Peyer's patch (tissue), 4 donors: ENCODE measurements around the gene ASXL1. TPM values are rescaled to one million over a fixed set of nuclear protein-coding genes. Genes with fewer than 3 reads are reported as not detected.

ENCODE experiments used
- DNase-seq, 3 donors: peaks; one replicate each; pipeline ENCODE4 v3.0.0-alpha.2; 2017 to 2019
- H3K27ac ChIP-seq, 4 donors: fragments of 200-600 bp; sonication (generic); one replicate each; pipeline ENCODE4 v1.5.1; 2016 to 2019
- H3K27me3 ChIP-seq, 2 donors: fragments of 200-600 bp; sonication (generic); one replicate each; pipeline ENCODE4 v1.5.1; 2019
- H3K36me3 ChIP-seq, 3 donors: fragments of 200-600 bp; sonication (generic); one replicate each; pipeline ENCODE4 v1.5.1; 2016 to 2019
- H3K4me1 ChIP-seq, 4 donors: fragments of 200-600 bp; sonication (generic); one replicate each; pipeline ENCODE4 v1.5.1; 2016 to 2019
- H3K4me3 ChIP-seq, 4 donors: fragments of 200-600 bp; sonication (generic); 1 replicate in 3 of 4; 2 replicates in 1 of 4; pipeline ENCODE4 v1.5.1; 2016 to 2019; ENCODE audit warnings: mild to moderate bottlenecking in 1 of 4
- H3K9me3 ChIP-seq, 4 donors: fragments of 200-600 bp; sonication (generic); one replicate each; pipeline ENCODE4 v1.5.1; 2016 to 2019; ENCODE audit warnings: mild to moderate bottlenecking in 1 of 4
- POLR2A ChIP-seq, 2 donors: fragments of 450-650 bp; IDR thresholded peaks; one replicate each; pipeline ENCODE4 v1.5.1; 2017; ENCODE audit warnings: antibody characterized with exemption in 2 of 2, mild to moderate bottlenecking in 2 of 2, moderate library complexity in 2 of 2
- total RNA-seq, 4 donors: library from RNA; depleted of rRNA; stranded (reverse); fragments of >200 nt; gene quantifications; one replicate each; pipeline ENCODE4 v1.1.0, GENCODE V29; 2016
- TF ChIP-seq, protein P1 (sequence below), 6 experiments: fragments of 450-650 bp in 4 of 6; fragments of 200-600 bp in 2 of 6; sonication (generic) in 1 of 6; IDR thresholded peaks; one replicate each; pipeline ENCODE4 v1.5.1; 2017 to 2019; ENCODE audit warnings: antibody characterized with exemption in 6 of 6, mild to moderate bottlenecking in 3 of 6, moderate library complexity in 1 of 6

Gene ASXL1
- total RNA-seq, 4 donors from 2014 or later: 74.4 to 173 (median 115) TPM

DNA sequence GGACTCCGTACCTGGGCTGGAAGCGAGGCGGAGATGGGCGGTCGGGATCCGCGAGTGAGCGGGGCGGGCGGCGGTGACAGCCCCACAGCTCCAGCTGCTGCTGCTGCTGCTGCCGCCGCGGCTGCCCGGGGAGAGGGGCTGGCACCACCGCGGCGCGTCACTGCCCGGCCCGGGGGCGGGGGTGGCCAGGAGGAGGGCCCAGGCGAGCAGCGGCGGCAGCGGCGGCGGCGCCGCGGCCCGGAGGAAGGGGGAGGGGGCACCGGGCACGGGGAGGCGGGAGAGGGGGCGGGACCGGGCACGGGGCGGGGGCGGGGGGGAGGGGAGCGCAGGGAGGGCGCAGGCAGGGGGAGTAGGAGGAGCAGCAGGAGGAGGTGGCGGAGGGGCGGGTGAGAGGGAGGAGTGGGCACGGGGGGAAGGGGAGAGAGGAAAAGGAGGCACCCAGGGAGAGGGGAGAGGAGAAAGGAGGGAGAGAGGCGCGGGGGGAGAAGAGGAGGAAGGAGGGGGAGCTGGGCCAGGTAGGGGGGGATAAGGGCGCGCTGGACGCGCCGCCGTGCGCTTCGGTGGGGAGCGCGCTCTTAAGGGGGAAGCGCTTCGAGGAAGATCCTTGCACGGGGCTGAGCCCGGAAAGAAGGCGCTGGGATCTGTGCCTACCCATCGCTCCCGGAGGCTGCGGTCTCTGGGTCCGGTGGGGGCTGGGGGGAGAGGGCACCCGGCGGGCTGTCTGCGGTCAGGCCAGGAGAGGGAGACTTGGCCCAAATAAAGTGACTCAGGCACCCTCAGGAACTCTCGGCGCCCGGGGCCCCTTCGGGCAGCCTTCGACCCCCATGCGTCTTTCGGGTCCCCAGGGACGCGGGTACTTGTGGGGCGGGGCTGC is 125.5 kb downstream of the ASXL1 start:
- no peaks in the 10 kb centered on the region for H3K9me3 ChIP-seq
- peak overlapping the region; percentile 77 to 95 (median 90) for H3K27ac ChIP-seq
- H3K4me1 ChIP-seq: peaks cover 0 to 55% (median 11%) of the 10 kb centered on the region in 4 donors
- peak; percentile 31 to 90 (median 83) for DNase-seq
- peak overlapping the region; percentile 75 to 92 (median 84) for H3K4me3 ChIP-seq
- H3K27me3 ChIP-seq: no peaks in the 10 kb centered on the region
- no peaks in the 10 kb centered on the region for H3K36me3 ChIP-seq
- TF ChIP-seq, protein P1, sequence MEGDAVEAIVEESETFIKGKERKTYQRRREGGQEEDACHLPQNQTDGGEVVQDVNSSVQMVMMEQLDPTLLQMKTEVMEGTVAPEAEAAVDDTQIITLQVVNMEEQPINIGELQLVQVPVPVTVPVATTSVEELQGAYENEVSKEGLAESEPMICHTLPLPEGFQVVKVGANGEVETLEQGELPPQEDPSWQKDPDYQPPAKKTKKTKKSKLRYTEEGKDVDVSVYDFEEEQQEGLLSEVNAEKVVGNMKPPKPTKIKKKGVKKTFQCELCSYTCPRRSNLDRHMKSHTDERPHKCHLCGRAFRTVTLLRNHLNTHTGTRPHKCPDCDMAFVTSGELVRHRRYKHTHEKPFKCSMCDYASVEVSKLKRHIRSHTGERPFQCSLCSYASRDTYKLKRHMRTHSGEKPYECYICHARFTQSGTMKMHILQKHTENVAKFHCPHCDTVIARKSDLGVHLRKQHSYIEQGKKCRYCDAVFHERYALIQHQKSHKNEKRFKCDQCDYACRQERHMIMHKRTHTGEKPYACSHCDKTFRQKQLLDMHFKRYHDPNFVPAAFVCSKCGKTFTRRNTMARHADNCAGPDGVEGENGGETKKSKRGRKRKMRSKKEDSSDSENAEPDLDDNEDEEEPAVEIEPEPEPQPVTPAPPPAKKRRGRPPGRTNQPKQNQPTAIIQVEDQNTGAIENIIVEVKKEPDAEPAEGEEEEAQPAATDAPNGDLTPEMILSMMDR (IDR thresholded peaks at IDR 0.05): peak in 1 of 6 experiments; percentile 3
- TF ChIP-seq POLR2A (IDR thresholded peaks at IDR 0.05): peak; percentile 78 to 79

- TF ChIP-seq POLR2A (IDR thresholded peaks at IDR 0.05): no peak
- TF ChIP-seq, protein P1 (IDR thresholded peaks at IDR 0.05): no peak
- H3K4me1 ChIP-seq: peaks cover 0 to 47% (median 7%) of the 10 kb centered on the region in 4 donors
- peak; percentile 32 to 75 (median 67) for DNase-seq
- no peaks in the 10 kb centered on the region for H3K27me3 ChIP-seq
- no peaks in the 10 kb centered on the region for H3K9me3 ChIP-seq
- H3K36me3 ChIP-seq: no peaks in the 10 kb centered on the region
- H3K4me3 ChIP-seq: peak overlapping the region; percentile 75 to 92 (median 84)
- peak overlapping the region; percentile 77 to 95 (median 90) for H3K27ac ChIP-seq
Observed at GRCh38 chr20:32484225-32484957, 126.3 kb downstream of the ASXL1 start.

DNA sequence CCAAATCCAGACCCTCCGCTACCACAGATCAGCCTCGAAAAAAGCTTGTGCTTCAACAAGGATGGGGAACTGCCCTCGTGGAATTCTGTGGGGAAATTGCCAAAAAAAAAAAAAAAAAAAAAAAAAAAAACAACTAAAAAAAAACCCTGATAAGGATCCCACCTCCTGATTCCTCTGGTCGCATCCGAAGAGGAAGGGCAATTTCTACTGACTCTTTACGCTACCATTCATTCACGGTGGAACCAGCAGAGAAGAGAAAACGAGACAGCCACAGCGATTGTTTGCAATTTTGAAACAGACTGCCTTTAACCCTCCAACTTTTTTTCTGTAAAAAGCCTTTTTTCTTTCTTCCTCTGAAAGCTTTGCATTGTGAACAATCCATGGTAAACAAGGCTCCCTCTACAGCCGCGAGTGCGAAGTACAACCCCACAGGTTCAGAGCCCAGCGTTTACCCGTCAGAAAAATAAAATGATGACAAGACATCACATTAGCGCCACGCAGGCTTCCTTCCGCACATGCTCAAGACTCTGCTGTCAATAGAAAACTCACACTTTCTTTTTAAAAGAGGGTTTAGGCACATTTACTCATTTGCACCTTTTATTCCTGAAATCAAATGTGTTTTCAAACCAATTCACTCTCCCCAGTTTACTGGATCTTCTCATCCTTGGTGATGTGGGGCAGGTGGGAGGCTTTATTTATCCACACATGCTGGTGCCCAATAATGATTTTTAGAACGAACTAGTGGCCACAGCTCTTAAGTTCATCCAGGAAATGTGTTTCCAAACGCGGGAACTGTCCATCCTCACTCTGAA is 127.0 kb downstream of the ASXL1 start:
- Histone ChIP-seq H3K4me3 (peak overlapping the region; percentile 75 to 92 (median 84)), H3K27me3 (no peaks in the 10 kb centered on the region), H3K27ac (peak overlapping the region; percentile 77 to 95 (median 90)), H3K9me3 (no peaks in the 10 kb centered on the region), H3K36me3 (no peaks in the 10 kb centered on the region), H3K4me1 (peaks cover 0 to 39% (median 6%) of the 10 kb centered on the region in 4 donors)
- TF ChIP-seq POLR2A (IDR thresholded peaks at IDR 0.05): no peak
- TF ChIP-seq, protein P1 (IDR thresholded peaks at IDR 0.05): peak; percentile 74 to 85 (median 77)
- peak; percentile 81 to 95 (median 83) for DNase-seq

DNA sequence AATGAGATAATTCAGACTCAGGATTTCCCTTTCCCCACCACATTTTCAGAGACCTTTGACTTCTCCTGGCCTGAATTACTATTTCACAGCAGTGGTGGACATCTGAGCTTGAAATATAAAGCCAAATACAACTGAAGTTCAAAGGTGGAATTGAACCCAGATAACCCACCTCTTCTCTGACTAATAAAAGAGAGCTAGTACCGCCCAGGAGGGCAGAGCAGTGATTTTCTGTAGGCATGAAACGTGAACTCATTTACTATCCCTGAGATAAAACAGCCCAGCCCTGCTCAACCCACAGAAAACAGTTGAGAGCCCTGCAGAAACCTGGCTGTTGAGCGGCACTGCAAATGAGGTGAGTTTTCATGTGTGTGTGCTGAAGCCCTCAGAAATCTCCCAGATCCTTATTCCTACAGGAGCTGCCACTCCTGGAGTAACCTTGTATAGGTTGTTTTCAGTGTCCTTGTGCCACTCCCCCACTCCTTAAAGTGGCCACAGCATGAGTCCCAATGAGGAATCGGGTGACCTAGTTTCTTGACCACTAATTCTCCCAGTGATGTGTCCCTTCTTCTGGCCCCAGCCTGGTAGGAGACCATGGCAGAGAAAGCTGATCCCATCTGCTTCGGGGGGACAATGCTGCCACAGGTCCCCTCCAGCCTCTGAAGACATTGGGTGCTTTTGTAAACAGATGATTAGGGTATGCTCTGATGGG is 127.8 kb downstream of the ASXL1 start:
- peak in 2 of 3 donors; percentile 54 to 71 for DNase-seq
- Histone ChIP-seq H3K9me3 (no peaks in the 10 kb centered on the region), H3K27ac (peak overlapping the region in 3 of 4 donors; percentile 43 to 95 (median 93))

More for the DNA sequence above, 127.8 kb downstream of the ASXL1 start:
- Histone ChIP-seq H3K27me3 (no peaks in the 10 kb centered on the region), H3K4me1 (peaks cover 0 to 31% (median 6%) of the 10 kb centered on the region in 4 donors), H3K36me3 (no peaks in the 10 kb centered on the region), H3K4me3 (peak overlapping the region in 1 of 4 donors; percentile 17)
- TF ChIP-seq POLR2A (IDR thresholded peaks at IDR 0.05): peak; percentile 22 to 43
- TF ChIP-seq, protein P1 (IDR thresholded peaks at IDR 0.05): no peak
